ENCODE data around the gene EPS8.
"Not testable (repeated sequence)": the region's sequence is repeated elsewhere in the genome, so short reads cannot be mapped to it uniquely, and the experiment has no call there.

EPS8 gene

DNA sequence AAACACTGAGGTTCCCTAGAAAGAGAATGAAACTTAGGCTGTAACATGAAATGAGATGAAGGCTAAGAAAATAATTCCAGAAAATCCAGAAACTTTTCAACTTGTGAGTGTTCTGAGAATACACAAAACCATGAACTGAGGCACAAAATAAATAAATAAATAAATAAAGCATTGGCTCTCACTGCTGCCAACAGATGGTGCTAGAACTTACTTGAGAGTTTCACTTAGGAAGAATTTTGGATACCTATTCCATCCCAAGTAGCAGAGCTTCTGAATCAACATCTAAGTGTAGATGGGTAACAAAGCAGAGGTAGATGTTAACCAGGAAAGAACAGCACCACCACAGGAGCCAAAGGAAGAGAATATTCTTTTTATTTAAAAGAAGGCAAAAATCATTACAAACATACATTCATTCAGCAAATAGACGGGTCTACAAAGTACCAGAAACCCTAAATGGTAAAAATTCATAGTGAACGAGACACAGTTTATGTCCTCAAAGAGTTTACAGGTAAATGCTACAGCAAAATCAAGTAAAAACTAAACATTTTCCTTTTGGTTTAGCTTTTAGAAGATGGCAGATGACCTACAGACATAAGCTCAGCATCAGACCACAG, 16.7 kb downstream of the EPS8 start:
- DNase-seq (ENCODE audit: extremely low read depth, low read depth): no peak
- TF ChIP-seq, protein P1, sequence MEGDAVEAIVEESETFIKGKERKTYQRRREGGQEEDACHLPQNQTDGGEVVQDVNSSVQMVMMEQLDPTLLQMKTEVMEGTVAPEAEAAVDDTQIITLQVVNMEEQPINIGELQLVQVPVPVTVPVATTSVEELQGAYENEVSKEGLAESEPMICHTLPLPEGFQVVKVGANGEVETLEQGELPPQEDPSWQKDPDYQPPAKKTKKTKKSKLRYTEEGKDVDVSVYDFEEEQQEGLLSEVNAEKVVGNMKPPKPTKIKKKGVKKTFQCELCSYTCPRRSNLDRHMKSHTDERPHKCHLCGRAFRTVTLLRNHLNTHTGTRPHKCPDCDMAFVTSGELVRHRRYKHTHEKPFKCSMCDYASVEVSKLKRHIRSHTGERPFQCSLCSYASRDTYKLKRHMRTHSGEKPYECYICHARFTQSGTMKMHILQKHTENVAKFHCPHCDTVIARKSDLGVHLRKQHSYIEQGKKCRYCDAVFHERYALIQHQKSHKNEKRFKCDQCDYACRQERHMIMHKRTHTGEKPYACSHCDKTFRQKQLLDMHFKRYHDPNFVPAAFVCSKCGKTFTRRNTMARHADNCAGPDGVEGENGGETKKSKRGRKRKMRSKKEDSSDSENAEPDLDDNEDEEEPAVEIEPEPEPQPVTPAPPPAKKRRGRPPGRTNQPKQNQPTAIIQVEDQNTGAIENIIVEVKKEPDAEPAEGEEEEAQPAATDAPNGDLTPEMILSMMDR (IDR thresholded peaks at IDR 0.05; ENCODE audit: low read depth, low read length): peak; percentile 40

DNA sequence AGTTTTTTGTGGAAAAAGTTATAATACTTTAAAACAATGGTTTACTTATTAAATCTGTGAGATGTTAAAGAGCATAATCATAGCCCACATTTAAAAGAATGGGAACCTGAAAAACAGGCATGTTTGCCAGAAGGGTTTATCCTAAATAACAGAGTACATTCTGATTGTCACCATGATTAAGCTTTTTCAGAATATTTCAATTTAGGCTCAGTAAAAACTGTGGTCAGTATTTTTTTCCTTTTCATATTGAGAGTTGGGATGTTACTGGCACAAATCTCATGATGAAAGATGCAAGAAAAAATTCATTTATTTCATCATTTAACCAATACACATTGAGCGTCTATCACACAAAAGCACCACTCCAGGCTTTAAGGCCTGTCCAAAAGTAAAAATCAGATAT, 18.6 kb downstream of the EPS8 start:
- TF ChIP-seq, protein P1 (IDR thresholded peaks at IDR 0.05; ENCODE audit: low read depth, low read length): no peak
- DNase-seq (ENCODE audit: extremely low read depth, low read depth): no peak

DNA sequence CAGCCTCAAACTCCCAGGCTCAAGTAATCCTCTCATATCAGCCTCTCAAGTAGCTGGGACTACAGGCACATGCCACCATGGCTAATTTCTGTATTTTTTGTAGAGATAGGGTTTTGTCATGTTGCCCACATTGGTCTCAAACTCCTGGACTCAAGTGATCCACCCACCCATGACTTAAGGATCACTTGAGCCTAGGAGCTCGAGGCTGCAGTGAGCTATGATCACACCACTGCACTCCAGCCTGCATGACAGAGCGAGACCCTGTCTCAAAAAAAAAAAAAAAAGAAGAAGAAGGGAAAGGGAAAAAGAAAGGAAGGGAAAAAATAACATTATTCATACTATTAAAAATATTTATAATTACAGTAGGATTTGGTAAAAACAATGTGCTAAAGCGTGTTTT, 19.2 kb downstream of the EPS8 start:
- DNase-seq (ENCODE audit: extremely low read depth, low read depth): no peak
- TF ChIP-seq, protein P1 (IDR thresholded peaks at IDR 0.05; ENCODE audit: low read depth, low read length): no peak

DNA sequence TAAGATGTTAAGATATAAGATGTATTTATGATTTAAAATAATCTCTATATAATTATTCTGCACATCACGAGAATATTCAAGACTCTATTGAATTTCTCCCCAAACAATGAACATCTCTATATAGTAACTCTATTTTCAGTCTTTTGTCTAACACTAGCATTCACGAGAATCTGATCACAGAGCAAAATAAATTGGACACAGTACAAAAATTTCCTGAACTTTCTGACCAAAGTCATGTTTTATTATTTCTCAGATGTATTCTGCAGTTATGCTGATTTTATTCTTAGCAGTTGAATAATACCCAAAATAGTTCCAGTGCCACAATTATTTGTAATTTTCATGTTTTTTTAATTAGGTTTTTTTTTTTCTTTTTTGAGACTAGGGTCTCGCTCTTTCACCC, 19.6 kb downstream of the EPS8 start:
- TF ChIP-seq, protein P1 (IDR thresholded peaks at IDR 0.05; ENCODE audit: low read depth, low read length): no peak
- DNase-seq (ENCODE audit: extremely low read depth, low read depth): no peak

DNA sequence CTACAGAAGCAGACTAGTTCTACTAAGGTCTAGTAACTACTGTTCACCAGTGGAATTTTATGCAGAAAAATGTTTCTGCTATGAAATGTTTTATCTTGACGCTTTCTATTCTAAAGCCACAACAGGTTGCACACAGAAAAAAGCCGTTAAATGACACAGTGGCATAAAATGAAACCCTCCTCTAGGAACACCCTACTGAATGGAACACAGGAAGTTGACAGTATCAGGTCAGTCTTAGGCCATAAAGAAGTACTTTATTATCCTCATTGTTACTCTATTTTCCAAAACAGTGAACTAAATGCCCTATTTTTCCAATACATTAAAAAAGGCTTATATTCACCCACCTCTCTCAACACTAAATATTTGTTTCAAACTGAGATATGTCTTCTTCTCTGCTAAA, 21.9 kb downstream of the EPS8 start:
- TF ChIP-seq, protein P1 (IDR thresholded peaks at IDR 0.05; ENCODE audit: low read depth, low read length): no peak
- DNase-seq (ENCODE audit: extremely low read depth, low read depth): no peak

DNA sequence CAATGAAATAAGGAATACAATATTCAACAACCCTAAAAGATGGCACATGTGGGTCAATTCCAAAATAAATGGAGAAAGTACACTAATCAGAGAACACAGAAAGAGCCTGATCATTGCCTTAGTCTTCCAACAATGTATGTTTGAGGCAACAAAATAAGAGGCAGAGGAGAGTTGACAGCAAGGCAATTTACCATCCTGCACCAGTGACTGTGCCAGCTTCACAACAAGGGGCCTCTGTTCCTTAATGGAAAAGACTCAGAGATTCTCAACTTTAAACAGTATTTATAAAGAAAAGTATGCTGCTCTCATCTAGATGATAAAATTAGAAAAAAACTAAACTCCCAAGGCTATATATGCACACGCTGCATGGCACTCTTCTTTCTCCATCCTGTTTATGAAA, 25.9 kb downstream of the EPS8 start:
- no peak for DNase-seq (ENCODE audit: extremely low read depth, low read depth)
- TF ChIP-seq, protein P1 (IDR thresholded peaks at IDR 0.05; ENCODE audit: low read depth, low read length): no peak

DNA sequence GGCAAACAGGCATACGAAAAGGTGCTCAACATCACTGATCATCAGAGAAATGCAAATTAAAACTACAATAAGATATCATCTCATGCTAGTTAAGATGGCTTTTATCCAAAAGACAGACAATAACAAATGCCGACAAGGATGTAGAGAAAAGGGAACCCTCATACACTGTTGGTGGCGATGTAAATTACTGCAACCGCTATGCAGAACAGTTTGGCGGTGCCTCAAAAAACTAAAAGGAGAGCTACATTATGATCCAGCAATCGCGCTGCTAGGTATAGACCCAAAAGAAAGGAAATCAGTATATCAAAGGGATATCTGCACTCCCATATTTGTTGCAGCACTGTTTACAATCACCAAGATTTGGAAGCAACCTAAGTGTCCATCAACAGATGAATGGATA, 27.0 kb downstream of the EPS8 start:
- DNase-seq (ENCODE audit: extremely low read depth, low read depth): not testable (repeated sequence)

DNA sequence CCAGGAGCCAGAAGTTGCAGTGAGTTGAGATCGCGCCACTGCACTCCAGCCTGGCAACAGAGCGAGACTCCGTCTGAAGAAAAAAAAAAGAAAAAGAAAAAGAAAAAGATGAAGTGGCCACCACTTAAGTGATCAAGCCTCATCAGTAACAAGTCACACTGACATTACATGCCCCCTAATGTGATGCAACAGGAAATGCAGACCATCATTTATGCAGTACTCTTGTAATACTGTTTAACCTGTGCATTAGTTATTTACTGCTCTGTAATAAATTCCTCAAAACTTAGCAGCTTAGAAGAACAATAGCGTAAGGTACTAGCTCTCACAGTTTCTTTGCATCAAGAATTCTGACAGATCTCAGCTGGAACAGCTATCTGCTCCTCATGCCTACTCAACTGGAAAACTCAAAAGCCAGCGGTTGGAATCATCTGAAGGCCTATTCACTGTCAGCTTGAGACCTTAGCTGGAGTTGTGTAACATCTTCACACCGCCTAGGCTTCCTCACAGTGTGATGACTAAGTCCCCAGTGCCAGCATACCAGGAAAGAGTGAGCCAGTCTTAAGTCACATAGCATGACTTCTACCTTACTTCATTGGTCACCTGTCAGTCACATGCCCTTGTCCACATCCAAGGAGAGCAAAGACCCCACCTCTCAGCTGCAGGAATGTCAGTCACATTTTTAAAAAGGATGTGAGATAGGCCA, 31.5 kb downstream of the EPS8 start:
- TF ChIP-seq, protein P1 (IDR thresholded peaks at IDR 0.05; ENCODE audit: low read depth, low read length): no peak
- DNase-seq (ENCODE audit: extremely low read depth, low read depth): no peak
